KMS-11 (cell line): Measurements from ENCODE around the gene MBLAC1.

Experiments
- H2AFZ ChIP-seq: fragments of 200-600 bp; sonication (generic); 2 replicates; pipeline ENCODE4 v1.6.1; 2016; ENCODE audit warnings: antibody characterized with exemption, mixed run types, low read depth
- H3K27ac ChIP-seq: fragments of 200-600 bp; sonication (generic); 2 replicates; pipeline ENCODE4 v1.6.1; 2016; ENCODE audit warnings: mild to moderate bottlenecking, mixed run types
- H3K27me3 ChIP-seq: fragments of 200-600 bp; sonication (generic); 2 replicates; pipeline ENCODE4 v1.6.1; 2017; ENCODE audit warnings: mild to moderate bottlenecking, low read depth, mixed run types, moderate library complexity; ENCODE audit not compliant: insufficient read depth
- H3K36me3 ChIP-seq: fragments of 200-600 bp; sonication (generic); 2 replicates; pipeline ENCODE4 v1.6.1; 2017; ENCODE audit warnings: mild to moderate bottlenecking, mixed run types; ENCODE audit not compliant: insufficient read depth
- H3K4me1 ChIP-seq: fragments of 200-600 bp; sonication (generic); 2 replicates; pipeline ENCODE4 v1.6.1; 2016; ENCODE audit warnings: mild to moderate bottlenecking, low read depth, mixed run types; ENCODE audit not compliant: poor library complexity, severe bottlenecking
- H3K4me2 ChIP-seq: fragments of 200-600 bp; sonication (generic); 2 replicates; pipeline ENCODE4 v1.7.0; 2016; ENCODE audit warnings: mild to moderate bottlenecking, mixed run types
- H3K4me3 ChIP-seq: fragments of 200-600 bp; sonication (generic); IDR thresholded peaks from 2 replicates; pipeline ENCODE4 v1.6.1; 2017; ENCODE audit warnings: low read depth, low read length, mixed read lengths; ENCODE audit not compliant: insufficient read depth
- H3K79me2 ChIP-seq: fragments of 200-600 bp; sonication (generic); 2 replicates; pipeline ENCODE4 v1.6.1; 2016; ENCODE audit warnings: low read depth, mixed run types; ENCODE audit not compliant: insufficient read depth
- H3K9ac ChIP-seq: fragments of 200-600 bp; sonication (generic); 2 replicates; pipeline ENCODE4 v1.6.1; 2016; ENCODE audit warnings: mild to moderate bottlenecking, mixed run types
- H4K20me1 ChIP-seq: fragments of 200-600 bp; sonication (generic); 2 replicates; pipeline ENCODE4 v1.6.1; 2016; ENCODE audit warnings: mild to moderate bottlenecking, mixed run types; ENCODE audit not compliant: insufficient read depth
- TF ChIP-seq, protein P1 (sequence below): fragments of 200-600 bp; sonication (generic); conservative IDR thresholded peaks from 2 replicates; pipeline ENCODE4 v1.6.1; 2017; ENCODE audit warnings: low read depth, mild to moderate bottlenecking, antibody characterized with exemption, low read length, moderate library complexity, mixed read lengths

The MBLAC1 gene

DNA sequence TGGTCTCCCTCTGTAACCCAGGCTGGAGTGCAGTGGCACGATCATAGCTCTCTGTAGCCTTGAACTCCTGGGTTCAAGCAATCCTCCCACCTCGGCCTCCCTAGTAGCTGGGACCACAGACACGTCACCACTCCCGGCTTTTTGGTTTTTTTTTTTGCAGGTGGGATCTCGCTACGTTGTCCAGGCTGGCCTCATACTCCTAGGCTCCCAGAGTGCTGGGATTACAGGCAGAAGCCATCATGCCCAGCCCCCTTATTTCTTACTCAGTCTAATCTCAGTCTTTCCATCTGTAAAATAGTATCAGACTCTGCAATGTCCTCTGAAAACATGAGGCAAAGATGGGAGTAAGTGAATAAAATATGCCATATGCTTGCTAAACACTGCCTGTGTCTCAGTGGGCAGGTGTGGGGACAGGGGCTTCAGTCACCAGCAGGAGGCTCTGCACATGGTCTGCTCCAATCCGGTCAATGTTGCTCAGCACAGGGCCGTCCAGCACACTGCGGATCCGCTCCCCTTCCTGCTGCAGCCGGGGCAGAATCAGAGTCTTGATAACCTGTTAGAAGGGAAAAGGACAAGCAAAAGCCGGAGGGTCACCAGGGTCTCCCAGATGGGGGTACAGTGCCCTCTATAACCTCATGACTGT, 17.1 kb upstream of the MBLAC1 start:
- Histone ChIP-seq H3K9ac (no peak overlapping the region), H4K20me1 (no peaks in the 10 kb centered on the region), H3K27me3 (no peaks in the 10 kb centered on the region), H2AFZ (no peak overlapping the region), H3K36me3 (peaks cover 3% of the 10 kb centered on the region; the same call in 1 of the 2 replicates), H3K4me3 (no peak overlapping the region), H3K4me1 (no peaks in the 10 kb centered on the region), H3K4me2 (no peak overlapping the region), H3K79me2 (no peaks in the 10 kb centered on the region), H3K27ac (no peak overlapping the region)
- TF ChIP-seq, protein P1, sequence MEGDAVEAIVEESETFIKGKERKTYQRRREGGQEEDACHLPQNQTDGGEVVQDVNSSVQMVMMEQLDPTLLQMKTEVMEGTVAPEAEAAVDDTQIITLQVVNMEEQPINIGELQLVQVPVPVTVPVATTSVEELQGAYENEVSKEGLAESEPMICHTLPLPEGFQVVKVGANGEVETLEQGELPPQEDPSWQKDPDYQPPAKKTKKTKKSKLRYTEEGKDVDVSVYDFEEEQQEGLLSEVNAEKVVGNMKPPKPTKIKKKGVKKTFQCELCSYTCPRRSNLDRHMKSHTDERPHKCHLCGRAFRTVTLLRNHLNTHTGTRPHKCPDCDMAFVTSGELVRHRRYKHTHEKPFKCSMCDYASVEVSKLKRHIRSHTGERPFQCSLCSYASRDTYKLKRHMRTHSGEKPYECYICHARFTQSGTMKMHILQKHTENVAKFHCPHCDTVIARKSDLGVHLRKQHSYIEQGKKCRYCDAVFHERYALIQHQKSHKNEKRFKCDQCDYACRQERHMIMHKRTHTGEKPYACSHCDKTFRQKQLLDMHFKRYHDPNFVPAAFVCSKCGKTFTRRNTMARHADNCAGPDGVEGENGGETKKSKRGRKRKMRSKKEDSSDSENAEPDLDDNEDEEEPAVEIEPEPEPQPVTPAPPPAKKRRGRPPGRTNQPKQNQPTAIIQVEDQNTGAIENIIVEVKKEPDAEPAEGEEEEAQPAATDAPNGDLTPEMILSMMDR: no peak

DNA sequence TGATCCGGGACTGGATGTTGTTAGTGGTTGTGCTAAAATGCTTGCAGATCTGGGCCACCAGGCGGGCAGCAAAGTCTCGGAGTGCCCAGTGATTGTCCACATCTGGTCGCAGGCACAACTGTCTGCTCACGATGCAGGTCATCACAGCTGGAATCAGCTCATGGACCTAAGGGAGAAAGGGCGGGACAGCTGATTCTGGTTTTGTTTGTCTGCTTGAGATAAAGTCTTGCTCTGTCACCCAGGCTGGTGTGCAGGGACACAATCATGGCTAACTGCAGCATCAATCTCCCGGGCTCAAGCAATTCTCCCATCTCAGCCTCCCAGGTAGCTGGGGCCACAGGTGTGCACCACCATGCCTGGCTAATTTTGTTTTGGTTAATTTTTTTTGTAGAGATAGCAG, 15.6 kb upstream of the MBLAC1 start:
- TF ChIP-seq, protein P1: no peak
- no peaks in the 10 kb centered on the region for H4K20me1 ChIP-seq
- H3K27me3 ChIP-seq: no peaks in the 10 kb centered on the region
- no peak overlapping the region for H3K4me2 ChIP-seq
- H2AFZ ChIP-seq: no peak overlapping the region
- no peak overlapping the region for H3K27ac ChIP-seq
- no peaks in the 10 kb centered on the region for H3K4me1 ChIP-seq
- H3K36me3 ChIP-seq: peaks cover 3% of the 10 kb centered on the region; the same call in 1 of the 2 replicates
- H3K4me3 ChIP-seq: no peak overlapping the region
- no peak overlapping the region for H3K9ac ChIP-seq
- H3K79me2 ChIP-seq: no peaks in the 10 kb centered on the region

DNA sequence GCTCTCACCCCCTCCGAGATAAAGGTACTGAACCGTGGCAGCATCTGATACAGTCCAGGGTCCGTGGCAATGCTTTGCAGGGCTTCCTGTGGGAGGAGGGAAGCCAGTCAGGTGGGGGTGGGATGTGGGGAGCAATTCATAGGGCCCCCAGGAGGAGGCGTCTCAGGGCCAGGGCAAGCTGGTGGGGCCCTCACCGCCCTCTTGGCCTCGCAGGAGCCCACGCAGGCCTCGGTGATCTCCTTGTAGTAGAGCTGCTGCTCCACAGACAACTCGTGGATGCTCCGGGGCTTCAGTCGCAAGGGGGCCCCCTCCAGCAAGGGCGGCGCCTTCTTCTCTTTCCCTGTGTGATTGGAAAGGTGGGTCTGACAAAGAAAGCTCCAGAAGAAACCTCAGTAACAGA, 14.9 kb upstream of the MBLAC1 start:
- no peaks in the 10 kb centered on the region for H3K27me3 ChIP-seq
- TF ChIP-seq, protein P1: no peak
- H3K4me1 ChIP-seq: no peaks in the 10 kb centered on the region
- H3K36me3 ChIP-seq: peaks cover 3% of the 10 kb centered on the region; the same call in 1 of the 2 replicates
- no peak overlapping the region for H3K4me3 ChIP-seq
- no peak overlapping the region for H3K4me2 ChIP-seq
- no peaks in the 10 kb centered on the region for H4K20me1 ChIP-seq
- H3K9ac ChIP-seq: no peak overlapping the region
- H2AFZ ChIP-seq: no peak overlapping the region
- no peaks in the 10 kb centered on the region for H3K79me2 ChIP-seq
- no peak overlapping the region for H3K27ac ChIP-seq

DNA sequence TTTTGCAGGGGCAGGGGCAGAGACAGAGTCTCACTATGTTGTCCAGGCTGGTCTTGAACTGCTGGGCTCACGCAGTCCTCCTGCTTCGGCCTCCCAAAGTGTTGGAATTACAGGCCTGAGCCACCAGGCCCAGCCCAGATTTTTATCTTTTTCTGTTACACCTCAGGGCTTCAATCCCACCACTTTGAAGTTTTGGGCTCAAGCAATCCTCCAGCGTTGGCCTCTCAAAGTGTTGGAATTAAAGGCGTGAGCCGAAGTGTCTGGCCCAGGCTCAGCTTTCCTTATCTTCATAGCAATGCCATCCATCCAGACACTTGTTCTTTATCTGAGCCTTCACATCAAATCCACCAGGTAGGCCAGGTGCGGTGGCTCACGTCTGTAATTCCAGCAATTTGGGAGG, 11.7 kb upstream of the MBLAC1 start:
- Histone ChIP-seq H3K79me2 (peaks cover 9% of the 10 kb centered on the region; the same call in 1 of the 2 replicates), H3K27ac (no peak overlapping the region), H3K9ac (no peak overlapping the region), H3K4me3 (no peak overlapping the region), H3K4me1 (peaks cover 6% of the 10 kb centered on the region), H4K20me1 (no peaks in the 10 kb centered on the region), H2AFZ (no peak overlapping the region), H3K4me2 (no peak overlapping the region), H3K36me3 (peaks cover 3% of the 10 kb centered on the region; the same call in 1 of the 2 replicates), H3K27me3 (no peaks in the 10 kb centered on the region)
- TF ChIP-seq, protein P1: no peak
